Fibroblast of peridontal ligament (primary cell): ENCODE measurements around the gene PRRC2B.
"Not testable (repeated sequence)": the region's sequence is repeated elsewhere in the genome, so short reads cannot be mapped to it uniquely, and the experiment has no call there.

Experiments
- DNase-seq: peaks from one replicate; pipeline ENCODE4 v3.0.0-alpha.2; 2010; ENCODE audit errors: extremely low read depth

The PRRC2B gene

DNA sequence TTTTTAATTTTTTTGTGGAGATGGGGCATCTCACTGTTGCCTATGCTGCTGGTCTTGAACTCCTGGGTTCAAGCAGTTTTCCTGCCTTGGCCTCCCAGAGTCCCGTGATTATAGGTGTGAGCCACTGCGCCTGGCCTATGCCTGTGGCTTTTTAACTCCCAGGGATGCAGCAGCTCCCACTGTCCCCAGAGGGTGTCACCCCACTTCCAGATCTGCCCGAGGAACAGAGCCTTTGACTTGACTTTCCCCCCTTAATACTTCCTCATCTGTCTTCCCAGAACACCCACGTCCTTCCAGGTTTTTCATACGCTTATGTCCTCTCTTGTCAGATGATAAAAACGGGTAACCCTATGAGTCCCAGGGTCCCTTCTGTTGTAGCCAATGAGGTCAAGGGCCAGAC lies 7.6 kb upstream of the PRRC2B start:
- no peak for DNase-seq

- no peak for DNase-seq
These were observed 6.5 kb upstream of the PRRC2B start for GRCh38 chr9:131387394-131387793.

DNA sequence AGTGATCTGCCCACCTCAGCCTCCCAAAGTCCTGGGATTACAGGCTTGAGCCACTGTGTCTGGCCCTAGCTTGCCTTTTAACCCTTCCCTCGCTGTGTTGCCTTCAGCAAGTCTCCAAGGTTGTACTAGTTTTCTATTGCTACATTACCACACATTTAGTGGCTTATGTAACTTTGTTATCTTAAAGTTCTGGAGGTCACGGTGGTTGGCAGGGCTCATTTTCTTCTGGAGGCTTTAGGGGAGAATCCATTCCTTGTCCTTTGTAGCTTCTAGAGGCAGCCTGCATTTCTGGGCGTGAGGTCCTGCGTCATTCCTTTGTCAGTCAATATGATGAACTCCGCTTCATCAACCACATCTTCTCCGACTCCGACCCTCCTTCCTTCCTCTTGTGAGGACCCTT lies 2.9 kb upstream of the PRRC2B start:
- no peak for DNase-seq

DNA sequence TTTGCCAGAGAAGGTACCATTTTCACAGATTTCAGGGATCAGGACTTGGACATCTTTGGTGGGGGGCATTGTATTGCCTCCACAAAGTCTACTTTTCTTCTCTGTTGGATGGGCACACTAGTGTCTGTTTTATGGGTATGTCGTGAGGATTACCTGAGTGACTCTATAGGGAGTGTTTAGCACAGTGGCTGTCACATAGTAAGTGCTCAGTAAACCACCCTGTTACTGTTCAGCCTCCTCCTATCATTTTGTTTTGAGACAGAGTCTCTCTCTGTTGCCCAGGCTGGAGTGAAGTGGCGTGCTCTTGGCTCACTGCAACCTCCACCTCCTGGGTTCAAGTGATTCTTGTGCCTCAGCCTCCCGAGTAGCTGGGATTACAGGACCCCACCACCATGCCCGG lies 2.4 kb upstream of the PRRC2B start:
- DNase-seq: no peak

DNA sequence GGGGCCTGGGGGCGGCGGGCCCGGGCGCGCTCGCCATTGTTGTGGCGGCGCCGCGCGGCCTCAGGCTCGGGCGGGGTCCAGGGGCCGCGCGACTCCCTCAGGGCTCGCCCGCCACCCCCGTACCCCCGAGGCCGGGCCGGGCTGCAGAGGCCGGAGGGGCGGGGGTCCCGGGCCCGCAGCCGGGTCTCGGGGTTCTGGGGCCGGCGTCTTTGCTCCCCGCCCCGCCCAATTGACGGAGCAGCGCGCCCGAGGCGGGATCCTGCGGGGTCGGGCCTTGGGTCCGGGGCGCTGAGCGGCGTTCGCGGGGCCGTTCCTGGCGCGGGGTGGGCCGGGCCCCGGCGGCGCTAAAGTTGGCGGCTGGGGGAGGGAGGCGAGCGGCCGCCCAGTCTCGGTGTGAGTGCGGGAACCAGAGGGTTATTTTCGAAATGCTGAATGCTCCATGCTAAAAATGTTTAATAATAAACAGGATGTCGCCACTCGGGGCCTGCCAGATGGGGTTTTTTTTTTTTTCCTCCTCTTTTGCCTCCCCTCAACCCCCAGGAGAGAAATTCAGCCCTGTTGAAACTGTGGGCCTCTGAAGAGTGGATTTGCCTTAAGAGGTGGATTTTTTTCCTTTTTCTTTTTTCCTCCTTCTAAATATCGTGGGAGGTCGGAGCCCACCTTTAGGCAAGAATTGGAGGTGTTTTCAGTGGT lies 724 bp downstream of the PRRC2B start:
- no peak for DNase-seq

DNA sequence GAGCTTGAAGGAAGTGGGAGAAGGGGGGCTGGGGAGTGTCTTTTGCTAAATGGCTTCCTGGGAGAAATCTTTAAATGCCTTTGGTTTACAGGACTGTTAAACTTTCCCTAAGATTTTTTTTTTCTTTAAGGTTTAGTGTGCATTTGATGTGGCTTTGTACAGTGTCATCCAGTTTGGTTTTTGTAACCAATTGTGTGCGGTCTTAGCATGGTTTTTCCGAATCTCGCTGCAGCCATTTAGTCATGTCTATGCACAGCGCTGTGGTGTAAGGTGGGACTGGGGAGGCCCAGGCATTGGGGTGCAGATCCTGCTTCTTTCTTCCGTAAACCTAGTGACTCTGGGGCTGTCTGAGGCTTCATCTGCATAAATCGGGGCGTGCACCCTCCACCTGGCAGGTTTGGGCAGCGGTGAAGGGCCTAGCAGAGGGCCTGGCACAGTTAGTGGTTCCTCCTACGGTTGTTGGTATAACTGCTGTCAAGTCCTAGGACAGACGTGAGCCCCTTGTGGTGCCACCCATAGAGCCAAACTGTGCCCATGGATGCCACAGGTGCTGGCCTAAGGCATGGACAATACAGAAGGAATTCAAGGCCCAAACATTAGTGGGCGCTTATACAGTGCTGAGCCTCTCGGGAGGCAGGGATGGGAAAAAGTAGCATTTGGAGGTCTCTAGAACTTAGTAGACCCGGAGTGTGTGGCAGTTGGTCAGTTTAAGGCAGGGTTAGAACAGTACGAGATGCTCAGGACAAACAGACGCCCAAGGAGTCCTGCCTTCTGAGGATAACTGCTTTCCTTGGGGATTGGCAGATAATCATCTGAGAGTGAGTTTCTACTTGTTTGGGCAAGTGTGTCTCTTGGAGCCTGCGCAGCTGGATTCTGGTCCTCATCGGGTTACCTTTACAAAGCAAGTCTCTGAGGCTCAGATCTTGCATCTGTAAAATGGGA lies 1.5 kb downstream of the PRRC2B start:
- no peak for DNase-seq

DNA sequence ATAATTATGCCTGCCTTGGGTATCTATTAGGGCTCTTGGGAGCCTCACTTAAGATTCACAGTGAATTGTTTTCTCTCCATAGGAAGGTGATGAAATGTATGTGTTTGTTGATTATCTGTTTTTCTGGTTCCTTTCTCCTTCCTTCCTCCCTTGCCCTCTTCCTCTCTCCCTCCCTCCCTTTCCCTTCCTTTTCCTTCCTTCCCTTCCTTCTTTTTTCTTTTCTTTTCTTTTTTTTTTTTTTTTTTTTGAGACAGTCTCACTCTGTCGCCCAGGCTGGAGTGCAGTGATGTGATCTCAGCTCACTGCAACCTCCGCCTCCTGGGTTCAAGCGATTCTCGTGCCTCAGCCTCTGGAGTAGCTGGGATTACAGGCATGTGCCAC lies 2.2 kb downstream of the PRRC2B start:
- DNase-seq: not testable (repeated sequence)

GRCh38 chr9:131396626-131397025 lies 2.7 kb downstream of the PRRC2B start:
- no peak for DNase-seq

DNA sequence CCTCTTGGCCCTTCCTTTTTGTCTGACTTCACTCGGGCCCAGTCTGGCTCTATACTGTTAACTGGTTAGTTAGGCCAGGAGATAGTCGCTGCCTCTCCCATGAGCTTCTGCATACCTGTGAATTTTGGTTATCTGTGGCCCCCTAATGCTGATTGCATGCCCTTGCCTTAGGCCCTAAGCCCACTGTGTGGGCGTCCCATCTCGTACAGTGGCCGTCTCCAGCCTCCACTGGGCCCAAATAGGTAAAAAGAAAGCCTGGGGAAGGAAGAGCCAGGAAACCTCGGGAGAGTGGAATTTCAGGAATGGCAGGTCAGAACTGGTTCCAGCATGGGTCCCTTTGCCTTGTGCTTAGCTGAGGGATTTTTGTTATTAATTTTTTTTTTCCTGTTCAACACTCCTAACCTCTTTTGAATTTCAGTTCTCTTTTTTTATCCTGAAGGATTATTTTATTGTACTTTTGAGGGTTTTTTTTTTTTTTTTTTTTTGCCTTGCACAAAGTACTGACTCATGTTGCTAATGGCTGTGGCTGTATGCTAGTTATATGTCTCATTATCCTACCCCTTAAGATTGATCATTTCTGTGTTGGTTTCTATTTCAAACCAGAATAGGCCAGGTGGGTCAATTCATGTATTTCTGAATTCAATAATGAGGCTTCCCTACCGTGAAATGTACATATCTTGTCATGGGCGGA lies 3.4 kb downstream of the PRRC2B start:
- DNase-seq: peak; percentile 38

DNA sequence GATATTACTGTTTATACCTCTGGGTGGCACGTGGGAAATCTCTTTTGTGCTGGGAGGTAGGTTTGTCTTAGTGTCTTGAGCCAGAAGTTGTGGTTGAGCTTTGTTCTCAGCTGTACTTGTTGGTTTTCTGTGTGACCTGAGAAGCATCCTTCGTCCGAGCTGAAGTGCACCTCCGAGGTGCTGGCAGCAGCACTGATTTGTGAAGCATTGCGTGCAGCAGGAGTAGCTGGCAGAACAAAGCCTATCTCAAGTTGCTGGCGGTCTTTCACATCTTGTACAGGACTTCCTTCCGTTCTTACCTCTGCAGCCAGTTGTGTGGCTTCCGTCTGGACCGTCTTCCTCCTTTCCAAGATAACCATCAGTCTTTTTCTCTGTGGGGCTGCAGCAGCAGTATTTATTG lies 4.3 kb downstream of the PRRC2B start:
- DNase-seq: no peak

DNA sequence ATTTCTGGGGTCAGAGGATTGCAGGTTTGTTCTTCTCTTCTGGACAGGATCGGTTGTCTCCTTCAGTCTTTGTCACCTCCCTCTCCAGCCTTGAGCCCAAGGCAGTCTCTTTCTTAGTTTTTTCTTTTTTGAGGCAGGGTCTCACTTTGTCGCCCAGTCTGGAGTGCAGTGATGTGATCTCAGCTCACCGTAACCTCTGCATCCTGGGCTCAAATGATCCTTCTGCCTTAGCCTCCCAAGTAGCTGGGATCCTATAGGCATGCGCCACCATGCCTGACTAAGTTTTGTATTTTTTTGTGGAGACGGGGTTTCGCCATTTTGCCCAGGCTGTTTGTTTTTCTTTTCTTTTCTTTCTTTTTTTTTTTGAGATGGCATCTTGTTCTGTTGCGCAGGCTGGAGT lies 6.1 kb downstream of the PRRC2B start:
- no peak for DNase-seq

DNA sequence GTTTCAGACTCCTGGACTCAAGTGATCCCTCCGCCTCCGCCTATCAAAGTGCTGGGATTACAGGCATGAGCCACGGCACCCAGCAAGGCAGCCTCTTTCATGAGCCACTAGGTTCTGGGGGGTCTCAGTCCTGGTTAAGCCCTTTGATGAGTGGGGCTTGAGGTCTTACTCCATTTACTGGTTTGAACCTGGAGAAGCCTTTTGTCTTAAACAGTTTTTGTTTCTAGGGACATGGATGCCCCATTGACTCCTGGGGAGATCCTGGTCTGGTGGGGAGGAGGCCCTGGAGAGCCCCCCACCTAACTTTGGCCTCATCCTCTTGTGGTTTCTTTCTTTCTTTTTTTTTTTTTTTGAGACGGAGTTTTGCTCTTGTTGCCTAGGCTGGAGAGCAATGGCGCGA lies 6.7 kb downstream of the PRRC2B start:
- DNase-seq: no peak

GRCh38 chr9:131402073-131402472 lies 8.2 kb downstream of the PRRC2B start:
- peak; percentile 75 for DNase-seq

GRCh38 chr9:131402738-131403492 lies 9.0 kb downstream of the PRRC2B start:
- DNase-seq: peak; percentile 93

GRCh38 chr9:131403493-131403773 lies 9.5 kb downstream of the PRRC2B start:
- DNase-seq: no peak

GRCh38 chr9:131404581-131404980 lies 10.7 kb downstream of the PRRC2B start:
- DNase-seq: peak; percentile 88

GRCh38 chr9:131404987-131405386 lies 11.1 kb downstream of the PRRC2B start:
- DNase-seq: no peak

DNA sequence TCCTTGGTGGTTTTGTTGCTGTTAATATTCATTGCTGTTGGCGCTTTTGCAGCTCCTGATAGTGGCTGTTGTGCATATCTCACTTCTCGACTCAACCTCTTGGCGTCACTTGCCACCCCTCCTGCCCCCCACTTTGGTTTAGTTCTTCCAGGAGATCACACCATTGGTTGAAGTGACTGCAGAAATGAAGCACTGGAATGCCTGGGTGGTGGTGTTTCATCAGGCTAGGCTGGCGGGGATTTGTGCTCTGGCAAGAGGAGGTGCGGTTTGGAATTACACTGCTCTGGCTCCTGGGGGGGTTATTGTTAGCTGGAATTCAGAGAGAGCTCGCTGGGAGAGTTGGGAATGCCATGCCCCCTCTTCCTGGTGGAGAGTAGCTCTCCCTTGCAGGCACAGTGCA lies 11.5 kb downstream of the PRRC2B start:
- peak; percentile 83 for DNase-seq

DNA sequence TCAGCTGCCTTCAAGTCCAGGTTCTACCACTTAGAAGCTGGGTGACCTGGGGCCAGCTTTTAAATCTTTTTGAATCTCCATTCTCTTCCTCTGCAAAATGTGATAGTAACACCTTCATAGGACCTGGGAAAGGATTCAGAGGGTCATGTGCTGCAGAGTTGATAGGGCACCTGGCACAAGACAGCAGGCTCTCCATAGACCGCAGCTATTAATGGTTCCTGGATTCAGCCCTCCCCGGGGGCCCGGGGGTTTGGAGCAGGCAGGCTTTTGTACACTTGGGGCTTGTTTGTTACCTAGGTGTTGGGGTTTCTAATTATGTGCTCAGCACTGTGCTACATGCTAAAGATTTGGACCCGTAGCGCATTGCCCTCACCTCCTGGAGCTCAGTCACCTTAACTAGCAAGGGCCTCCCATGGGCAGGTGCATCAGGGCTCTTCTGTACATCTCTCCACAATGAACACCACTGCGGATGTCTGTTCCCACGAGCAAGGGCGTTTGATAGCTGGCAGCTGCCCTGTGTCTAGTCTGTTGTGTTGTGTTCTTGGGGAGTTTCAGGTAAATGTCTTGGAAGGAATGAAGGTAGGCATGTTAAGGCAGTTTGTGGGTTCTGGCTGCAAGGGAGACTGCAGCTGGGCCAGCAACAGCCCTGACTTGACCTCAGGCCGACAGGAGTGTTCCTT lies 12.1 kb downstream of the PRRC2B start:
- no peak for DNase-seq

DNA sequence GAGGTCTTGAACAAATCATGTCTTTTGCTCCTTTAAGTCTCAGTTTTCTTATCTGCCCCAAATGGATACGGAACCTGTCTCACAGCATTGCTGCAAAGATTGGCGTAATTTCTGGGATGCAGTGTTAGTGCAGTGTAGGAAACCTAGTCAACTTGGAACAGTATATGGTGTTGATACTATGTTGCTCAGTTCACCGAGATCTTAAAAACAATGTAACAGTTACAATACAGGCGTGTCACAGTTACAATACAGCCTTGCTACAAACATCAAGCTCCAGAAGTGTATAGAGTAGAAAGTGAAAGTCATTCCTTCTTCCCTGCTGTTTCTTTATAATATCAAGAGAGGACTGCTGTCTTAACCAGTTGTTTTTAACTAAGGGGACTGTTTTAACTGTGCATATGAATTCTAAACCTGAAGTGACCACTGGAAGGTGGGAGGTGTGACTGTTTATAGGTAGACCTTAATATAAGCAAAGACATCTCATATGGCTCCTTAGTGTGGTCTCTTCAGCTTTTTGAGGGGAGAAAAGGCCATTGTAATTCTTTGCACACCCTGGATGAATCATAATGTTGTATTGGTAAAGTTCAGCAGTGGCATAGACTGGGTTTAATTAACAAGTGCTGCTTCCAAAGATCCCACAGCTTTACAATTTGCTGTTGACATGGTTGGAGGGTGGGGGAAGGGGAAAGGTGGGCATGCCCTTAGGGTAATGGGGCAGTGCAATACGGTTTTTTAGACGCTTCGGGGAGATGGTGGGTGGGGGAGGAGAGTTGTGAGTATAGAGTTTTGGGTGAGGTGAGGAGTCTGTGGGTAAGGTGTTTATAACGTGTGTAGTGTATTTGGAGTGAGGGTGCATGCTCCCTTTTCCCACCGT lies 12.9 kb downstream of the PRRC2B start:
- DNase-seq: peak; percentile 52
